ENCODE data around the gene AMACR.
A peak's percentile ranks its signal among the peaks of the same experiment; 100 is the strongest.

The AMACR gene

GRCh38 chr5:34007621-34008600, at the start of gene AMACR:
AMACR (minus strand) TSS chr5:34008050; CDS start chr5:34008019, 31 bp downstream.
- peak; percentile 96 for DNase-seq (ENCODE audit: low spot score)

GRCh38 chr5:34057569-34057968, 49.7 kb upstream of the AMACR start:
- no peak for DNase-seq (ENCODE audit: low spot score)

GRCh38 chr5:34057118-34057517, 49.3 kb upstream of the AMACR start:
- no peak for DNase-seq (ENCODE audit: low spot score)

GRCh38 chr5:34055667-34056066, 47.8 kb upstream of the AMACR start:
- DNase-seq (ENCODE audit: low spot score) = no peak

- no peak for DNase-seq (ENCODE audit: low spot score)
These were observed 46.5 kb upstream of the AMACR start for GRCh38 chr5:34054400-34054729.

GRCh38 chr5:34053571-34054399, 45.9 kb upstream of the AMACR start:
- no peak for DNase-seq (ENCODE audit: low spot score)

GRCh38 chr5:34053133-34053532, 45.3 kb upstream of the AMACR start:
- DNase-seq (ENCODE audit: low spot score) = no peak

- no peak for DNase-seq (ENCODE audit: low spot score)
These were observed 43.6 kb upstream of the AMACR start for GRCh38 chr5:34051374-34051980.

GRCh38 chr5:34047774-34048572, 40.1 kb upstream of the AMACR start:
- DNase-seq (ENCODE audit: low spot score) = no peak

GRCh38 chr5:34047143-34047542, 39.3 kb upstream of the AMACR start:
- no peak for DNase-seq (ENCODE audit: low spot score)

GRCh38 chr5:34045996-34046395, 38.1 kb upstream of the AMACR start:
- DNase-seq (ENCODE audit: low spot score) = no peak

- DNase-seq (ENCODE audit: low spot score) = no peak
These were observed 37.2 kb upstream of the AMACR start for GRCh38 chr5:34045023-34045422.

GRCh38 chr5:34043099-34043876, 35.4 kb upstream of the AMACR start, which contains the start of gene C1QTNF3:
C1QTNF3 (minus strand) TSS chr5:34043213; CDS start chr5:34043125, 88 bp downstream.
- no peak for DNase-seq (ENCODE audit: low spot score)

- DNase-seq (ENCODE audit: low spot score) = no peak
These were observed 34.5 kb upstream of the AMACR start for GRCh38 chr5:34042321-34042720.

GRCh38 chr5:34041247-34041972, 33.6 kb upstream of the AMACR start:
- no peak for DNase-seq (ENCODE audit: low spot score)

GRCh38 chr5:34040472-34040871, 32.6 kb upstream of the AMACR start:
- no peak for DNase-seq (ENCODE audit: low spot score)

- DNase-seq (ENCODE audit: low spot score) = no peak
These were observed 31.7 kb upstream of the AMACR start for GRCh38 chr5:34039398-34040157.

- no peak for DNase-seq (ENCODE audit: low spot score)
These were observed 31.0 kb upstream of the AMACR start for GRCh38 chr5:34038838-34039237.

- DNase-seq (ENCODE audit: low spot score) = no peak
These were observed 30.5 kb upstream of the AMACR start for GRCh38 chr5:34038390-34038789.
